Mesendoderm (in vitro differentiated cells): ENCODE data around the gene TRMT61B.

Experiments used
- DNase-seq: peaks from one replicate; pipeline ENCODE4 v3.0.0; 2013
- H2AK5ac ChIP-seq: 2 replicates; pipeline ENCODE4 v1.6.1; 2013; ENCODE audit warnings: low read length, inconsistent platforms
- H2BK120ac ChIP-seq: 2 replicates; pipeline ENCODE4 v1.6.1; 2013; ENCODE audit warnings: low read depth, mild to moderate bottlenecking, low read length, moderate library complexity, mixed read lengths
- H2BK15ac ChIP-seq: replicated peaks from 2 replicates; pipeline ENCODE4 v1.6.1; 2013; ENCODE audit warnings: low read depth, mild to moderate bottlenecking, moderate library complexity
- H2BK5ac ChIP-seq: 2 replicates; pipeline ENCODE4 v1.6.1; 2013; ENCODE audit warnings: low read length, inconsistent platforms
- H3K18ac ChIP-seq: 2 replicates; pipeline ENCODE4 v1.6.1; 2013; ENCODE audit warnings: mild to moderate bottlenecking, low read length, mixed read lengths
- H3K23ac ChIP-seq: one replicate; pipeline ENCODE4 v1.6.1; 2013; ENCODE audit warnings: low read length
- H3K27ac ChIP-seq: 2 replicates; pipeline ENCODE4 v1.5.1; 2013; ENCODE audit warnings: low read depth, mild to moderate bottlenecking, inconsistent platforms, low read length, moderate library complexity
- H3K27me3 ChIP-seq: 2 replicates; pipeline ENCODE4 v1.6.1; 2013; ENCODE audit warnings: low read length, control low read depth, mild to moderate bottlenecking, inconsistent platforms; ENCODE audit not compliant: insufficient read depth, poor library complexity
- H3K36me3 ChIP-seq: 2 replicates; pipeline ENCODE4 v1.6.1; 2013; ENCODE audit warnings: low read length, inconsistent platforms; ENCODE audit not compliant: control insufficient read depth, insufficient read depth
- H3K4ac ChIP-seq: one replicate; pipeline ENCODE4 v1.6.1; 2013; ENCODE audit warnings: low read depth, mild to moderate bottlenecking, low read length, moderate library complexity
- H3K4me1 ChIP-seq: 2 replicates; pipeline ENCODE4 v1.6.1; 2013; ENCODE audit warnings: low read depth, low read length, inconsistent platforms; ENCODE audit not compliant: control insufficient read depth
- H3K4me2 ChIP-seq: 2 replicates; pipeline ENCODE4 v1.6.1; 2013; ENCODE audit warnings: low read length
- H3K4me3 ChIP-seq: 2 replicates; pipeline ENCODE4 v1.5.1; 2013; ENCODE audit warnings: mild to moderate bottlenecking, low read length
- H3K56ac ChIP-seq: one replicate; pipeline ENCODE4 v1.6.1; 2013; ENCODE audit warnings: low read length
- H3K79me1 ChIP-seq: 2 replicates; pipeline ENCODE4 v1.6.1; 2013; ENCODE audit warnings: low read length, inconsistent platforms
- H3K79me2 ChIP-seq: 2 replicates; pipeline ENCODE4 v1.6.1; 2013; ENCODE audit warnings: mild to moderate bottlenecking, low read length; ENCODE audit not compliant: control insufficient read depth, insufficient read depth
- H3K9ac ChIP-seq: 2 replicates; pipeline ENCODE4 v1.6.1; 2013; ENCODE audit warnings: low read length, inconsistent platforms
- H4K5ac ChIP-seq: one replicate; pipeline ENCODE4 v1.6.1; 2013; ENCODE audit warnings: low read length
- H4K8ac ChIP-seq: one replicate; pipeline ENCODE4 v1.6.1; 2013; ENCODE audit warnings: low read depth, mild to moderate bottlenecking, control low read depth, low read length, moderate library complexity
- WGBS: extraction: QIAGEN DNeasy Blood & Tissue Kit; methylation state at CpG from one replicate; pipeline ENCODE4 v1.1.7; 2013; ENCODE audit warnings: low lambda C conversion rate, missing lambda C conversion rate; ENCODE audit not compliant: insufficient coverage; ENCODE audit errors: extremely low coverage; 5-methylcytosine and 5-hydroxymethylcytosine counted together

Gene TRMT61B

GRCh38 chr2:28906376-28906775, 36.3 kb upstream of the TRMT61B start:
- Histone ChIP-seq H3K9ac (no peak overlapping the region), H4K8ac (no peak overlapping the region), H2AK5ac (no peak overlapping the region), H2BK120ac (no peak overlapping the region), H3K27ac (no peak overlapping the region), H3K23ac (no peak overlapping the region), H3K27me3 (no peaks in the 10 kb centered on the region), H3K4me1 (peaks cover 3% of the 10 kb centered on the region), H4K5ac (no peak overlapping the region), H3K4ac (no peak overlapping the region), H3K36me3 (peaks cover 13% of the 10 kb centered on the region), H2BK15ac (no peak overlapping the region), H3K79me1 (peaks cover 6% of the 10 kb centered on the region), H3K4me2 (no peak overlapping the region), H3K56ac (no peak overlapping the region), H2BK5ac (no peak overlapping the region), H3K4me3 (no peak overlapping the region), H3K79me2 (peaks cover 69% of the 10 kb centered on the region), H3K18ac (no peak overlapping the region)
- DNase-seq: no peak
- no CpG with 5 or more reads among the region's 4 CpGs for WGBS

- H3K4me3 ChIP-seq: no peak overlapping the region
- H3K36me3 ChIP-seq: peaks cover 13% of the 10 kb centered on the region
- H3K18ac ChIP-seq: no peak overlapping the region
- no peak overlapping the region for H3K4me2 ChIP-seq
- no peak for DNase-seq
- no CpG with 5 or more reads among the region's 3 CpGs for WGBS
- no peak overlapping the region for H3K9ac ChIP-seq
- no peak overlapping the region for H3K27ac ChIP-seq
- H3K4ac ChIP-seq: no peak overlapping the region
- H3K23ac ChIP-seq: no peak overlapping the region
- peaks cover 6% of the 10 kb centered on the region for H3K79me1 ChIP-seq
- H2BK5ac ChIP-seq: no peak overlapping the region
- no peaks in the 10 kb centered on the region for H3K27me3 ChIP-seq
- no peak overlapping the region for H2BK15ac ChIP-seq
- no peak overlapping the region for H2BK120ac ChIP-seq
- H3K79me2 ChIP-seq: peaks cover 77% of the 10 kb centered on the region
- peaks cover 3% of the 10 kb centered on the region for H3K4me1 ChIP-seq
- no peak overlapping the region for H4K8ac ChIP-seq
- no peak overlapping the region for H2AK5ac ChIP-seq
- H3K56ac ChIP-seq: no peak overlapping the region
- H4K5ac ChIP-seq: no peak overlapping the region
These were observed 35.4 kb upstream of the TRMT61B start for GRCh38 chr2:28905533-28905932.

- no peak overlapping the region for H3K4me2 ChIP-seq
- H3K4me3 ChIP-seq: no peak overlapping the region
- H2BK15ac ChIP-seq: no peak overlapping the region
- peaks cover 3% of the 10 kb centered on the region for H3K4me1 ChIP-seq
- WGBS: no CpG with 5 or more reads among the region's 2 CpGs
- H3K9ac ChIP-seq: no peak overlapping the region
- H4K8ac ChIP-seq: no peak overlapping the region
- no peak overlapping the region for H2AK5ac ChIP-seq
- no peak overlapping the region for H3K23ac ChIP-seq
- peak overlapping the region; percentile 38 for H3K56ac ChIP-seq
- H3K79me2 ChIP-seq: peaks cover 79% of the 10 kb centered on the region
- no peak overlapping the region for H2BK120ac ChIP-seq
- H3K27me3 ChIP-seq: no peaks in the 10 kb centered on the region
- no peak overlapping the region for H3K18ac ChIP-seq
- no peak overlapping the region for H3K27ac ChIP-seq
- no peak overlapping the region for H2BK5ac ChIP-seq
- no peak overlapping the region for H3K4ac ChIP-seq
- peaks cover 6% of the 10 kb centered on the region for H3K79me1 ChIP-seq
- H3K36me3 ChIP-seq: peaks cover 12% of the 10 kb centered on the region
- H4K5ac ChIP-seq: no peak overlapping the region
- DNase-seq: peak; percentile 90
These were observed 34.8 kb upstream of the TRMT61B start for GRCh38 chr2:28904802-28905457.

GRCh38 chr2:28904295-28904694, 34.2 kb upstream of the TRMT61B start:
- Histone ChIP-seq H3K9ac (no peak overlapping the region), H3K23ac (no peak overlapping the region), H3K4me2 (no peak overlapping the region), H3K36me3 (peaks cover 8% of the 10 kb centered on the region), H2BK120ac (no peak overlapping the region), H2BK15ac (no peak overlapping the region), H2AK5ac (no peak overlapping the region), H3K18ac (no peak overlapping the region), H4K5ac (no peak overlapping the region), H3K27ac (no peak overlapping the region), H3K4me3 (no peak overlapping the region), H3K4me1 (peaks cover 3% of the 10 kb centered on the region), H3K4ac (no peak overlapping the region), H3K79me2 (peaks cover 78% of the 10 kb centered on the region), H2BK5ac (no peak overlapping the region), H3K79me1 (peaks cover 3% of the 10 kb centered on the region), H3K56ac (no peak overlapping the region), H4K8ac (no peak overlapping the region), H3K27me3 (no peaks in the 10 kb centered on the region)
- no peak for DNase-seq
- WGBS: no CpG with 5 or more reads among the region's 2 CpGs

- H3K27ac ChIP-seq: no peak overlapping the region
- peaks cover 85% of the 10 kb centered on the region for H3K79me2 ChIP-seq
These were observed 32.5 kb upstream of the TRMT61B start for GRCh38 chr2:28902584-28902983.

GRCh38 chr2:28901841-28902240, 31.7 kb upstream of the TRMT61B start:
- Histone ChIP-seq H3K4me3 (no peak overlapping the region), H4K5ac (no peak overlapping the region), H3K4me2 (no peak overlapping the region), H2BK15ac (no peak overlapping the region), H3K79me1 (peaks cover 2% of the 10 kb centered on the region), H2BK120ac (no peak overlapping the region), H3K27me3 (no peaks in the 10 kb centered on the region), H2BK5ac (no peak overlapping the region), H3K18ac (no peak overlapping the region), H3K27ac (no peak overlapping the region), H2AK5ac (no peak overlapping the region), H3K23ac (no peak overlapping the region), H3K56ac (no peak overlapping the region), H3K4me1 (peaks cover 8% of the 10 kb centered on the region), H3K4ac (no peak overlapping the region), H3K36me3 (peaks cover 2% of the 10 kb centered on the region), H4K8ac (no peak overlapping the region), H3K79me2 (peaks cover 85% of the 10 kb centered on the region), H3K9ac (no peak overlapping the region)
- DNase-seq: no peak
- no CpG with 5 or more reads among the region's 1 CpG for WGBS

More at GRCh38 chr2:28902584-28902983, 32.5 kb upstream of the TRMT61B start:
- no peak overlapping the region for H3K18ac ChIP-seq
- no peak overlapping the region for H2BK5ac ChIP-seq
- peaks cover 5% of the 10 kb centered on the region for H3K36me3 ChIP-seq
- H3K4ac ChIP-seq: no peak overlapping the region
- no peak overlapping the region for H3K4me3 ChIP-seq
- WGBS: no CpG with 5 or more reads among the region's 3 CpGs
- peaks cover 6% of the 10 kb centered on the region for H3K4me1 ChIP-seq
- H3K56ac ChIP-seq: no peak overlapping the region
- no peak overlapping the region for H2BK120ac ChIP-seq
- H2AK5ac ChIP-seq: no peak overlapping the region
- no peak overlapping the region for H3K9ac ChIP-seq
- DNase-seq: no peak
- no peak overlapping the region for H3K23ac ChIP-seq
- no peak overlapping the region for H4K5ac ChIP-seq
- H3K27me3 ChIP-seq: no peaks in the 10 kb centered on the region
- no peak overlapping the region for H2BK15ac ChIP-seq
- H3K4me2 ChIP-seq: no peak overlapping the region
- no peak overlapping the region for H4K8ac ChIP-seq
- H3K79me1 ChIP-seq: peaks cover 2% of the 10 kb centered on the region
